ENCODE measurements around the gene ZNF784. TPM values are rescaled to one million over a fixed set of nuclear protein-coding genes. Genes with fewer than 3 reads are reported as not detected.

Gene ZNF784
- total RNA-seq, 1 donor from 2014 or later = 9.6 TPM

- peaks cover 5% of the 10 kb centered on the region for H3K27me3 Mint-ChIP-seq
- peak overlapping the region; percentile 96 for H3K4me3 Mint-ChIP-seq
- peak overlapping the region; percentile 96 for H3K27ac Mint-ChIP-seq
- H3K36me3 Mint-ChIP-seq = peaks cover 12% of the 10 kb centered on the region
- no peak for TF ChIP-seq CTCF (conservative IDR thresholded peaks at IDR 0.05)
- no peak for DNase-seq (ENCODE audit: extremely low spot score, unreplicated experiment)
- H3K4me1 Mint-ChIP-seq (ENCODE audit: unreplicated experiment) = peaks cover 29% of the 10 kb centered on the region
- H3K9me3 Mint-ChIP-seq = no peaks in the 10 kb centered on the region
Observed at GRCh38 chr19:55643887-55644176, 19.5 kb upstream of the ZNF784 start.

- H3K36me3 Mint-ChIP-seq = peaks cover 12% of the 10 kb centered on the region
- no peaks in the 10 kb centered on the region for H3K9me3 Mint-ChIP-seq
- DNase-seq (ENCODE audit: extremely low spot score, unreplicated experiment) = peak; percentile 83
- H3K27me3 Mint-ChIP-seq = peaks cover 5% of the 10 kb centered on the region
- peak within 1 kb of the TSS; percentile 96 for H3K4me3 Mint-ChIP-seq
- TF ChIP-seq CTCF (conservative IDR thresholded peaks at IDR 0.05) = no peak
- peaks cover 29% of the 10 kb centered on the region for H3K4me1 Mint-ChIP-seq (ENCODE audit: unreplicated experiment)
- peak within 1 kb of the TSS; percentile 96 for H3K27ac Mint-ChIP-seq
Observed at GRCh38 chr19:55643003-55643886, 18.9 kb upstream of the ZNF784 start, which contains the start of gene ZNF581. Gene ZNF581, plus strand, starts transcription at chr19:55643649. Its CDS starts 923 bp downstream, at chr19:55644572.

- Mint-ChIP-seq H3K4me1 (ENCODE audit: unreplicated experiment) (peaks cover 31% of the 10 kb centered on the region), H3K27me3 (peaks cover 5% of the 10 kb centered on the region), H3K9me3 (no peaks in the 10 kb centered on the region), H3K27ac (peak overlapping the region; percentile 96), H3K4me3 (peak overlapping the region; percentile 96), H3K36me3 (peaks cover 17% of the 10 kb centered on the region)
- no peak for TF ChIP-seq CTCF (conservative IDR thresholded peaks at IDR 0.05)
- no peak for DNase-seq (ENCODE audit: extremely low spot score, unreplicated experiment)
Observed at GRCh38 chr19:55642153-55643002, 18.0 kb upstream of the ZNF784 start.

GRCh38 chr19:55641426-55642152 lies 17.2 kb upstream of the ZNF784 start:
- no peaks in the 10 kb centered on the region for H3K9me3 Mint-ChIP-seq
- H3K27ac Mint-ChIP-seq = peak overlapping the region; percentile 87
- DNase-seq (ENCODE audit: extremely low spot score, unreplicated experiment) = no peak
- peaks cover 17% of the 10 kb centered on the region for H3K36me3 Mint-ChIP-seq
- peaks cover 26% of the 10 kb centered on the region for H3K4me1 Mint-ChIP-seq (ENCODE audit: unreplicated experiment)
- TF ChIP-seq CTCF (conservative IDR thresholded peaks at IDR 0.05) = no peak
- H3K4me3 Mint-ChIP-seq = peak overlapping the region; percentile 94
- H3K27me3 Mint-ChIP-seq = peaks cover 5% of the 10 kb centered on the region

Measured in type B pancreatic cell (in vitro differentiated cells).